CD4-positive, alpha-beta T cell treated with Interleukin-10 for 1 hour (primary cell): ENCODE measurements around the gene EIF4G1.
A peak's percentile ranks its signal among the peaks of the same experiment; 100 is the strongest.
"Not testable (repeated sequence)": the region's sequence is repeated elsewhere in the genome, so short reads cannot be mapped to it uniquely, and the experiment has no call there.

Source experiments
- DNase-seq: peaks from one replicate; pipeline ENCODE4 v3.0.0-alpha.2; 2020

EIF4G1 gene, protein sequence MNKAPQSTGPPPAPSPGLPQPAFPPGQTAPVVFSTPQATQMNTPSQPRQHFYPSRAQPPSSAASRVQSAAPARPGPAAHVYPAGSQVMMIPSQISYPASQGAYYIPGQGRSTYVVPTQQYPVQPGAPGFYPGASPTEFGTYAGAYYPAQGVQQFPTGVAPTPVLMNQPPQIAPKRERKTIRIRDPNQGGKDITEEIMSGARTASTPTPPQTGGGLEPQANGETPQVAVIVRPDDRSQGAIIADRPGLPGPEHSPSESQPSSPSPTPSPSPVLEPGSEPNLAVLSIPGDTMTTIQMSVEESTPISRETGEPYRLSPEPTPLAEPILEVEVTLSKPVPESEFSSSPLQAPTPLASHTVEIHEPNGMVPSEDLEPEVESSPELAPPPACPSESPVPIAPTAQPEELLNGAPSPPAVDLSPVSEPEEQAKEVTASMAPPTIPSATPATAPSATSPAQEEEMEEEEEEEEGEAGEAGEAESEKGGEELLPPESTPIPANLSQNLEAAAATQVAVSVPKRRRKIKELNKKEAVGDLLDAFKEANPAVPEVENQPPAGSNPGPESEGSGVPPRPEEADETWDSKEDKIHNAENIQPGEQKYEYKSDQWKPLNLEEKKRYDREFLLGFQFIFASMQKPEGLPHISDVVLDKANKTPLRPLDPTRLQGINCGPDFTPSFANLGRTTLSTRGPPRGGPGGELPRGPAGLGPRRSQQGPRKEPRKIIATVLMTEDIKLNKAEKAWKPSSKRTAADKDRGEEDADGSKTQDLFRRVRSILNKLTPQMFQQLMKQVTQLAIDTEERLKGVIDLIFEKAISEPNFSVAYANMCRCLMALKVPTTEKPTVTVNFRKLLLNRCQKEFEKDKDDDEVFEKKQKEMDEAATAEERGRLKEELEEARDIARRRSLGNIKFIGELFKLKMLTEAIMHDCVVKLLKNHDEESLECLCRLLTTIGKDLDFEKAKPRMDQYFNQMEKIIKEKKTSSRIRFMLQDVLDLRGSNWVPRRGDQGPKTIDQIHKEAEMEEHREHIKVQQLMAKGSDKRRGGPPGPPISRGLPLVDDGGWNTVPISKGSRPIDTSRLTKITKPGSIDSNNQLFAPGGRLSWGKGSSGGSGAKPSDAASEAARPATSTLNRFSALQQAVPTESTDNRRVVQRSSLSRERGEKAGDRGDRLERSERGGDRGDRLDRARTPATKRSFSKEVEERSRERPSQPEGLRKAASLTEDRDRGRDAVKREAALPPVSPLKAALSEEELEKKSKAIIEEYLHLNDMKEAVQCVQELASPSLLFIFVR (N-terminal part only)

GRCh38 chr3:184314363-184314699 is at the start of gene EIF4G1:
Gene EIF4G1, plus strand, starts transcription at chr3:184314606. Its CDS starts 1,191 bp downstream, at chr3:184315797.
- peak; percentile 94 for DNase-seq

GRCh38 chr3:184267249-184267648 is 47.2 kb upstream of the EIF4G1 start:
- DNase-seq = not testable (repeated sequence)

- DNase-seq = no peak
Measured at GRCh38 chr3:184272269-184272668, 42.1 kb upstream of the EIF4G1 start.

DNA sequence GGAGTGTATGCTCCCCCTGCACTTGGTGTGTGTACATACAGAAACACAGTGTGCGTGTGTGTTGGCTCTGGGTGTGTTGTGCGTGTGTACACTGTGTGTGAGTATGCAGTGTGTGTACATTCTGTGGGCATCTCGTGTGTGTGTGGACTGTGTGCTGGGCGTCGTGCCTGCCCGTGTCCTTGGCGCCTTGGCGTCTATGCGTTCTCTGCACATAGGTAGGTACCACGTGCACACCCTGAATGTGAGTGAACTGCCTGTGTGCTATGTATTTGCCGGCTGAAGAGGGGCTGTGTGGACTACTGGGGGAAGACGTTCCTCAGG is 39.1 kb upstream of the EIF4G1 start:
- DNase-seq = no peak

- DNase-seq = no peak
Measured at GRCh38 chr3:184275961-184276910, 38.2 kb upstream of the EIF4G1 start, which contains the start of gene ECE2. Gene ECE2, plus strand, starts transcription at chr3:184276022. Its CDS starts 132 bp downstream, at chr3:184276154.

GRCh38 chr3:184277366-184277765 is 37.0 kb upstream of the EIF4G1 start:
- no peak for DNase-seq

- DNase-seq = no peak
Measured at GRCh38 chr3:184282941-184283340, 31.5 kb upstream of the EIF4G1 start.

- no peak for DNase-seq
Measured at GRCh38 chr3:184283681-184284080, 30.7 kb upstream of the EIF4G1 start.

- peak; percentile 29 for DNase-seq
Measured at GRCh38 chr3:184284696-184285095, 29.7 kb upstream of the EIF4G1 start.

DNA sequence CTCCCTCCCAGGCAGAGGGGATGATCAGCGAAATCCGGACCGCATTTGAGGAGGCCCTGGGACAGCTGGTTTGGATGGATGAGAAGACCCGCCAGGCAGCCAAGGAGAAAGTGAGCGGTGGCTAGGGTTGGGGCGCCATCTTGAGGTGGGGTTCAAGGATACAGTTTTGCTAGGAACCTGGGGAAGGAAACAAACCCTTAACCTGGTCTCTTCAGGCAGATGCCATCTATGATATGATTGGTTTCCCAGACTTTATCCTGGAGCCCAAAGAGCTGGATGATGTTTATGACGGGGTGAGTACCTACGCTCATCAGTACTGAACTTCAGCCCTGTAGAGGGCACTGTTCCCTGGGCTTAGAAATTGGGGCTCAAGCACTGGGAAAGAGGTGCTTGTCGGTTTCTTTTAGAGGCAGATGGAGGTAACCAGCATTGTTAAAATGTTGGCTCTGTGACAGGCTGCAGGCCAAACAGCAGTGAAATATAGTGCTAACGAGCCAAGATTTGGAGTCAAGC is 24.9 kb upstream of the EIF4G1 start:
- peak; percentile 62 for DNase-seq

- DNase-seq = no peak
Measured at GRCh38 chr3:184290331-184290730, 24.1 kb upstream of the EIF4G1 start.

GRCh38 chr3:184291044-184291737 is 23.2 kb upstream of the EIF4G1 start:
- DNase-seq = no peak

DNA sequence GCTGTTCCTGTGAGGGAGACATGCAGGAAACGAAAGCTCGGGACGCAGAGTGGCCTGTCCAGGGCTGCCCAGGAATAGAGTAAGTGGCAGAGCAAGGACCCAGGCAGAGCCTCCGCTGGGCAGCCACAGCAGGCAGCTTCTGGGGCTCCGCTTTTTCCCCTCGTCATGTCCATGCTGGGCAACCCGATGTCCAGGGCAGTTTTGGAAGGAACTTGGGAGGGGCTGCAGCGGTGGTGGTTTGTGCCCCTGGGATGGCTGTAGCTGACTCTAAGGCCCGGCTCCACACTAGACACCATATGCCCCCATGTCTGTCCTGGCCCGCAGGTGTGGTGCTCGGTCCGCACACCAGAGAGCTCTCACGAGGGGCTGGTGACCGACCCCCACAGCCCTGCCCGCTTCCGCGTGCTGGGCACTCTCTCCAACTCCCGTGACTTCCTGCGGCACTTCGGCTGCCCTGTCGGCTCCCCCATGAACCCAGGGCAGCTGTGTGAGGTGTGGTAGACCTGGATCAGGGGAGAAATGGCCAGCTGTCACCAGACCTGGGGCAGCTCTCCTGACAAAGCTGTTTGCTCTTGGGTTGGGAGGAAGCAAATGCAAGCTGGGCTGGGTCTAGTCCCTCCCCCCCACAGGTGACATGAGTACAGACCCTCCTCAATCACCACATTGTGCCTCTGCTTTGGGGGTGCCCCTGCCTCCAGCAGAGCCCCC is 22.5 kb upstream of the EIF4G1 start:
- DNase-seq = no peak

DNA sequence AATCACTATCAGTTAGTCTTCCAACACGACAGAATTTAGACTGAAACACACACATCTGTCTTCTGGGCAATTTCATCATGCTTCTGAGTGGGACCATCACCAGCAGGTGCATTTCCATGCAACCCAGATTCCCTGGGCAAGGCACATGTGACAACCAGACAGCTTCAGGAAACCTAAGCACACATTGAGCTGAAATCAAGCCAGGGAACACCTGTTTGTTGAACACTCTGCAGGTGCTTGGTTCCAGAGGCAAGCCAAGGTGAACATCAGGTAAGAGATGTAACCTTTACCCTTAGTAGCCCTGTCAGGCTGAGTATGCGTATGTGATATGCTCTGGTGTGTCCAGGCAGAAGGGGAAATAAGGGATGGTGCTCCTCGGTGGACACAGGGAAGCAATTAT is 18.6 kb upstream of the EIF4G1 start:
- DNase-seq = no peak

DNA sequence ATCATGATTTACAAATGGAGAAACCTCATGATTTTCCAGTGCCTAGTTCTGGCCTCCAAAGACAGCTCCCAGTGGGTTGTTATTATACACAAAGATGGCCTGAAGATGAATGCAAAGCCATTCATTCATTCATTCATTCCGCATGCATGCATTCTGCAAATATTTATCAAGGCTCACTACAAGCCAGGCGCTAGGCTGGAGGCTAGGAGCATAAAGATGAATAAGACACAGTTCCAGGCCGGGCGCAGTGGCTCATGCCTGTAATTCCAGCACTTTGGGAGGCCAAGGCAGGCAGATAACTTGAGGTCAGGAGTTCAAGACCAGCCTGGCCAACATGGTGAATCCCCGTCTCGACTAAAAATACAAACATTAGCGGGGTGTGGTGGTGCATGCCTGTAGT is 17.8 kb upstream of the EIF4G1 start:
- no peak for DNase-seq

GRCh38 chr3:184298759-184299487 is 15.5 kb upstream of the EIF4G1 start, which contains the start of gene PSMD2:
Gene PSMD2, plus strand, starts transcription at chr3:184299241. Its CDS starts 26 bp downstream, at chr3:184299267.
- peak; percentile 98 for DNase-seq

DNA sequence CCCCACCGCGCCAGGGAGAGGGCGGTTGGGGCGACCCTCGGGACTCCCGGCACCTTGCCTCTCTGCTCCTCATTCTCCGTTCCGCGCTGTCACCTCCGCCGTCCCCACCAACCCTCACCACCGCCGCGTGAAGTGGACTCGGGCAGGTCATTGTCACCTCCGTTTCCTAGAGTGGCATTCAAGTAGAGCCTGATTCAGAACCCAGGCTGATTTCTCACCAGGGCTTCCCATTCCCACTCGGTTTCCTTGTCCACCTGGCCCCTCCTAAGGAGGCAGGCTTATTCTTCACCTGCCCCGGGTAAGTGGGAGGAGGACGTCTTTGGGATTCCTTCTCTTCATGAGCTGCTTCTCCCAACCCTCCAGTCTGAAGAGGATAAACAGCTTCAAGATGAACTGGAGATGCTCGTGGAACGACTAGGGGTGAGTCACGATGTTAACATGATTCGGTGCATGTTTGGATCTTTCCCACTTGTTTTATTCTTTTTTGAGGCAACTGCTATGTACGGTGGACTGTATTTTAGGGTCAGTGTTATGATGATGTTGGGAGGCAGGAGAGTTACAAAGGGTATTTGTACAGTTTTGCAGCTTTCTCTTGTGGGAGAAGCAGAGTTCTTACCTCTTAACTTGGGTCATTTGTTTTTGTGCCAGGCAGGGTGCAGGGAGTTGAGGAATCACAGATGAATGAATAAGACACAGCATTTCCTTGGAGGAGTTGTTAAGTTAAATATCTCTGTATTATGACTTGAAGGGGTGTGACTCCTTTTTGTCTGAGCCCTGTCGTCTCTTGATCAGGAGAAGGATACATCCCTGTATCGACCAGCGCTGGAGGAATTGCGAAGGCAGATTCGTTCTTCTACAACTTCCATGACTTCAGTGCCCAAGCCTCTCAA is 14.7 kb upstream of the EIF4G1 start:
- DNase-seq = no peak

- no peak for DNase-seq
Measured at GRCh38 chr3:184300378-184300720, 14.1 kb upstream of the EIF4G1 start.

- peak; percentile 23 for DNase-seq
Measured at GRCh38 chr3:184305577-184305976, 8.8 kb upstream of the EIF4G1 start.
